Heart left ventricle (tissue), 16 donors: Measurements from ENCODE around the gene AP2A1. TPM values are rescaled to one million over a fixed set of nuclear protein-coding genes. Genes with fewer than 3 reads are reported as not detected.
"Not testable (repeated sequence)": the region's sequence is repeated elsewhere in the genome, so short reads cannot be mapped to it uniquely, and the experiment has no call there.

Experiments used
- ATAC-seq, 4 donors: fragments of 200-7000 bp; cut with Tn5 transposase; one replicate each; pipeline ENCODE4 v1.9.1; 2020 to 2022; ENCODE audit warnings: moderate library complexity in 4 of 4, mild to moderate bottlenecking in 3 of 4, moderate number of reproducible peaks in 1 of 4
- DNase-seq, 5 donors: peaks; one replicate each; pipeline ENCODE4 v3.0.0-alpha.2; 2020
- H3K27ac ChIP-seq, 12 donors: fragments of 200-600 bp; sonication (generic) in 4 of 12; one replicate each; pipeline versions ENCODE4 v1.5.0 to v1.8.0; 2016 to 2022; ENCODE audit warnings: mild to moderate bottlenecking in 2 of 12
- H3K27me3 ChIP-seq, 9 donors: fragments of 200-600 bp; sonication (generic) in 2 of 9; one replicate each; pipeline versions ENCODE4 v1.5.1 to v1.8.0; 2016 to 2022; ENCODE audit warnings: mild to moderate bottlenecking in 3 of 9
- H3K36me3 ChIP-seq, 9 donors: fragments of 200-600 bp; sonication (generic) in 2 of 9; one replicate each; pipeline versions ENCODE4 v1.5.0 to v1.8.0; 2018 to 2022; ENCODE audit warnings: mild to moderate bottlenecking in 2 of 9
- H3K4me1 ChIP-seq, 12 donors: fragments of 200-600 bp; sonication (generic) in 4 of 12; one replicate each; pipeline versions ENCODE4 v1.5.0 to v1.8.0; 2016 to 2022; ENCODE audit warnings: mild to moderate bottlenecking in 3 of 12
- H3K4me3 ChIP-seq, 12 donors: fragments of 200-600 bp; sonication (generic) in 4 of 12; one replicate each; pipeline versions ENCODE4 v1.5.0 to v1.8.0; 2017 to 2022; ENCODE audit warnings: mild to moderate bottlenecking in 9 of 12, moderate library complexity in 4 of 12
- H3K9me3 ChIP-seq, 12 donors: fragments of 200-600 bp; sonication (generic) in 4 of 12; one replicate each; pipeline versions ENCODE4 v1.5.0 to v1.8.0; 2016 to 2022; ENCODE audit warnings: mild to moderate bottlenecking in 1 of 12
- POLR2A ChIP-seq, 2 donors: fragments of 450-650 bp; IDR thresholded peaks; one replicate each; pipeline ENCODE4 v1.6.1; 2017; ENCODE audit warnings: antibody characterized with exemption in 2 of 2, mild to moderate bottlenecking in 2 of 2, moderate library complexity in 2 of 2
- WGBS, 4 donors: extraction: QIAGEN DNeasy Blood & Tissue Kit in 2 of 4; methylation state at CpG; one replicate each; pipeline versions ENCODE4 v1.1.5 to v1.1.7; 2013 to 2018; 5-methylcytosine and 5-hydroxymethylcytosine counted together
- intact Hi-C, 10 donors: fragments of 100-400 bp; cut with DNase I; formaldehyde crosslinking; loops; one replicate each; pipeline versions ENCODE4 v1.11.1 to v1.14.2; 2022
- polyA plus RNA-seq, 2 donors: library from polyadenylated mRNA; stranded (reverse); fragments of 200-250 nt; gene quantifications; one replicate each; pipeline ENCODE4 v1.2.3, GENCODE V29; 2013
- total RNA-seq, 9 donors: library from RNA; depleted of rRNA in 2 of 9; stranded (reverse); fragments of >200 nt in 2 of 9; fragmentation: NEBNext Ultra II Directional in 3 of 9; extraction: Animal tissue kit (Norgen Biotek cat#: 25700) in 3 of 9; gene quantifications; one replicate each; pipeline versions ENCODE4 v1.1.0 to v1.2.4, GENCODE V29; 2016 to 2023
- TF ChIP-seq, protein P1 (sequence below), 12 donors: fragments of 200-600 bp; sonication (generic) in 4 of 12; IDR thresholded peaks; one replicate each; pipeline versions ENCODE4 v1.5.0 to v1.8.0; 2018 to 2022; ENCODE audit warnings: antibody characterized with exemption in 12 of 12, mild to moderate bottlenecking in 5 of 12
- donor health status: ischemic (EF 13 %, LVEDD 7.1; RV severe dilation, severe dysfunction).
- donor health status: healthy with polysubstance abuse.
- donor health status: DM: no; HTN: yes; CAD: no.
- donor health status: DM: no; HTN: no; CAD: no.
- donor health status: ischemic (EF 25% LVEDD 6.9; RV normal size, moderate dysfunction).
- donor health status: ischemic (EF 25% LVEDD 5.7; RV mildly dilated, moderate dysfunction).
- donor health status: healthy.
- donor health status: DM: yes; HTN: yes; CAD: no.
- donor health status: ischemic (EF 35%, LVEDD 5.7; RV mildly dilated, moderate dysfunction).
- donor health status: nonischemic (EF 11% LVEDD 7.7; RV severe dilation, severe dysfunction).
- donor health status: DM: yes; HTN: yes; CAD: no.
- donor health status: PGD.
- donor health status: ischemic (EF 29% LVEDD 5.4; RV normal size, mild dysfunction).
- donor health status: nonischemic (EF 23%, LVEDD 6.1; RV moderate dilation, normal function).

Gene AP2A1
- total and polyA plus RNA-seq, 11 donors, result 33.4 to 152 (median 70.5) TPM

DNA sequence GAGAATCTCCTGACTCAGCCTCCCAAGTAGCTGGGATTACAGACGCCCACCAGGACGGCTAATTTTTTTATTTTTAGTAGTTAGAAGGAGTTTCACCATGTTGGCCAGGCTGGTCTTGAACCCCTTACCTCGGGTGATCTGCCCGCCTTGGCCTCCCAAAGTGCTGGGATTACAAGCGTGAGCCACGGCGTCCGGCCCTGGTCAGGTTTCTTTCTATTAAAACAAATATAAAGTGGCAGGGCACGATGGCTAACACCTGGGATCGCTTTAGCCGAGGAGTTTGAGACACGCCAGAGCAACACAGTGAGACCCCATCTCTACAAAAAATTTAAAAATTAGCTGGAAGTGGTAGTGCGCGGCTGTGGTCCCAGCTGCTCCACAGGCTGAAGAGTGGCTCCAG, 49.8 kb downstream of the AP2A1 start:
- H3K27ac ChIP-seq, result peak overlapping the region; percentile 87 to 100 (median 97)
- H3K9me3 ChIP-seq, result no peaks in the 10 kb centered on the region
- H3K4me3 ChIP-seq, result peak overlapping the region in 3 of 12 donors; percentile 63 to 84 (median 79)
- H3K27me3 ChIP-seq, result no peaks in the 10 kb centered on the region
- DNase-seq (peak in 1 of 5 donors; percentile 32), ATAC-seq (no peak)
- intact Hi-C loops, result loop anchor here in 5 of 10 donors (2.0 to 5.0 kb wide), 4 partner anchors 36 to 184 kb away; partner anchors contain the start of genes PNKP (in 4 of the 5), PTOV1 (in 3 of the 5), AKT1S1 (in 1 of the 5) and TBC1D17 (in 1 of the 5)
- 87 to 90% (median 88%) methylated on average over 14 of the region's 14 CpGs for WGBS, 4 donors
- TF ChIP-seq POLR2A (IDR thresholded peaks at IDR 0.05), result no peak
- TF ChIP-seq, protein P1, sequence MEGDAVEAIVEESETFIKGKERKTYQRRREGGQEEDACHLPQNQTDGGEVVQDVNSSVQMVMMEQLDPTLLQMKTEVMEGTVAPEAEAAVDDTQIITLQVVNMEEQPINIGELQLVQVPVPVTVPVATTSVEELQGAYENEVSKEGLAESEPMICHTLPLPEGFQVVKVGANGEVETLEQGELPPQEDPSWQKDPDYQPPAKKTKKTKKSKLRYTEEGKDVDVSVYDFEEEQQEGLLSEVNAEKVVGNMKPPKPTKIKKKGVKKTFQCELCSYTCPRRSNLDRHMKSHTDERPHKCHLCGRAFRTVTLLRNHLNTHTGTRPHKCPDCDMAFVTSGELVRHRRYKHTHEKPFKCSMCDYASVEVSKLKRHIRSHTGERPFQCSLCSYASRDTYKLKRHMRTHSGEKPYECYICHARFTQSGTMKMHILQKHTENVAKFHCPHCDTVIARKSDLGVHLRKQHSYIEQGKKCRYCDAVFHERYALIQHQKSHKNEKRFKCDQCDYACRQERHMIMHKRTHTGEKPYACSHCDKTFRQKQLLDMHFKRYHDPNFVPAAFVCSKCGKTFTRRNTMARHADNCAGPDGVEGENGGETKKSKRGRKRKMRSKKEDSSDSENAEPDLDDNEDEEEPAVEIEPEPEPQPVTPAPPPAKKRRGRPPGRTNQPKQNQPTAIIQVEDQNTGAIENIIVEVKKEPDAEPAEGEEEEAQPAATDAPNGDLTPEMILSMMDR (IDR thresholded peaks at IDR 0.05), result no peak
- H3K4me1 ChIP-seq, result peaks cover 0 to 45% (median 31%) of the 10 kb centered on the region in 12 donors
- peaks cover 0 to 9% (median 0%) of the 10 kb centered on the region in 9 donors for H3K36me3 ChIP-seq

GRCh38 chr19:49817964-49818648, 51.3 kb downstream of the AP2A1 start, which contains the start of gene MED25:
Gene MED25 (plus strand): TSS chr19:49818289. CDS start chr19:49818342, 53 bp downstream.
- 0 to 1% (median 1%) methylated on average over 28 to 57 of the region's 57 CpGs for WGBS, 4 donors
- Histone ChIP-seq H3K27ac (peak within 1 kb of the TSS; percentile 87 to 100 (median 97)), H3K9me3 (no peaks in the 10 kb centered on the region), H3K4me3 (peak within 1 kb of the TSS; percentile 45 to 93 (median 80)), H3K36me3 (peaks cover 0 to 16% (median 4%) of the 10 kb centered on the region in 9 donors), H3K27me3 (no peaks in the 10 kb centered on the region), H3K4me1 (peaks cover 0 to 40% (median 28%) of the 10 kb centered on the region in 12 donors)
- TF ChIP-seq POLR2A (IDR thresholded peaks at IDR 0.05), result peak; percentile 40 to 81
- TF ChIP-seq, protein P1 (IDR thresholded peaks at IDR 0.05), result peak in 7 of 12 donors; percentile 10 to 49 (median 28)
- ATAC-seq (peak; percentile 52 to 80 (median 75)), DNase-seq (peak; percentile 85 to 92 (median 89))
- intact Hi-C loops, result loop anchor here in 6 of 10 donors (1.0 to 5.0 kb wide), 7 partner anchors 33 to 186 kb away; partner anchors contain the start of genes PNKP (in 5 of the 6), PTOV1 (in 4 of the 6), AKT1S1 (in 2 of the 6) and TBC1D17 (in 2 of the 6)

DNA sequence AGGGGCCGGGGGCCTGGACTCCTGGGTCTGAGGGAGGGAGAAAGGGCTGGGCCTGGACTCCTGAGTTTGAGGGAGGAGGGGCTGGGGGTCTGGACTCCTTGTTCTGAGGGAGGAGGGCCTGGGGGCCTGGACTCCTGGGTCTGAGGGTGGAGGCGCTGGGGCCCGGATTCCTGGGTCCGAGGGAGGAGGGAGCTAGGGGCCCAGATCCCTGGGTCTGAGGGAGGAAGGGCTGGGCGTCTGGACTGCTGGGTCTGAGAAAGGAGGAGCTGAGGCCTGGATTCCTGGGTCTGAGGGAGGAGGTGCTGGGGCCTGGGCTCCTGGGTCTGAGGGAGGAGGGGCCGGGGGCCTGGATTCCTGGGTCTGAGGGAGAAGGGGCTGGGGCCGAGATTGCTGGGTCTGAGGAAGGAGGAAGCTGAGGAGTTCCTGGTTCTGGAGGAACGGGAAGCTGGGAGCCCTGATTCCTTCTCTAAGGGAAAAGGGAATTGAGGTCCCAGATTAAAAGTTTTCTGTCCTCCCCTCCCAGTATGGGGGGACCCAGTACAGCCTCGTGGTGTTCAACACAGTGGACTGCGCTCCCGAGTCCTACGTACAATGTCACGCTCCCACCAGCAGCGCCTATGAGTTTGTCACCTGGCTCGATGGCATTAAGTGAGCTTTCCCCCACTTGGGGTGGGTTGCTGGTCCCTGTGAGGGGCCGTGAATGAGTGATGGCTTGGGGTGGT, 52.0 kb downstream of the AP2A1 start:
- Histone ChIP-seq H3K27ac (peak overlapping the region; percentile 87 to 100 (median 97)), H3K4me3 (peak overlapping the region; percentile 45 to 93 (median 80)), H3K9me3 (no peaks in the 10 kb centered on the region), H3K27me3 (no peaks in the 10 kb centered on the region), H3K4me1 (peaks cover 0 to 38% (median 27%) of the 10 kb centered on the region in 12 donors), H3K36me3 (peaks cover 0 to 23% (median 11%) of the 10 kb centered on the region in 9 donors)
- ATAC-seq, result no peak
- WGBS, 4 donors, result 15 to 27% (median 22%) methylated on average over 12 to 16 of the region's 16 CpGs
- DNase-seq, result peak in 1 of 5 donors; percentile 41
- TF ChIP-seq, protein P1 (IDR thresholded peaks at IDR 0.05), result no peak
- TF ChIP-seq POLR2A (IDR thresholded peaks at IDR 0.05), result no peak
- intact Hi-C loops, result loop anchor here in 6 of 10 donors (1.0 to 5.0 kb wide), 7 partner anchors 32 to 187 kb away; partner anchors contain the start of genes PNKP (in 5 of the 6), PTOV1 (in 4 of the 6), AKT1S1 (in 1 of the 6) and TBC1D17 (in 1 of the 6)

GRCh38 chr19:49819452-49820115, 52.8 kb downstream of the AP2A1 start:
- Histone ChIP-seq H3K27ac (peak overlapping the region; percentile 48 to 100 (median 96)), H3K4me3 (peak overlapping the region in 9 of 12 donors; percentile 63 to 92 (median 80))
- intact Hi-C loops, result loop anchor here in 9 of 10 donors (1.0 to 5.0 kb wide), 7 partner anchors 31 to 187 kb away; partner anchors contain the start of genes PNKP (in 4 of the 9), PTOV1 (in 4 of the 9), AKT1S1 (in 1 of the 9) and TBC1D17 (in 1 of the 9)

More at GRCh38 chr19:49819452-49820115, 52.8 kb downstream of the AP2A1 start:
- H3K4me1 ChIP-seq, result peaks cover 0 to 38% (median 23%) of the 10 kb centered on the region in 12 donors
- WGBS, 4 donors, result 69 to 73% (median 73%) methylated on average over 7 of the region's 7 CpGs
- H3K9me3 ChIP-seq, H3K27me3 ChIP-seq, ATAC-seq: not testable (repeated sequence)
- DNase-seq, result peak in 1 of 5 donors; percentile 48
- H3K36me3 ChIP-seq, result peaks cover 0 to 31% (median 15%) of the 10 kb centered on the region in 9 donors
